Stomach (tissue), 9 donors: Measurements from ENCODE around the gene ACAD11. TPM values are rescaled to one million over a fixed set of nuclear protein-coding genes. Genes with fewer than 3 reads are reported as not detected.

Experiments
- DNase-seq, 2 donors: peaks; one replicate each; pipeline versions ENCODE4 v3.0.0 to v3.0.0-alpha.2; 2013 to 2019
- H3K27ac ChIP-seq, 5 donors: fragments of 200-600 bp in 4 of 5; sonication (generic) in 4 of 5; one replicate each; pipeline ENCODE4 v1.5.1; 2013 to 2019; ENCODE audit warnings: mild to moderate bottlenecking in 1 of 5, moderate library complexity in 1 of 5
- H3K27me3 ChIP-seq, 3 donors: fragments of 200-600 bp; sonication (generic); one replicate each; pipeline ENCODE4 v1.5.1; 2017 to 2019; ENCODE audit warnings: mixed run types in 1 of 3
- H3K36me3 ChIP-seq, 4 donors: fragments of 200-600 bp; sonication (generic); 1 replicate in 3 of 4; 2 replicates in 1 of 4; pipeline ENCODE4 v1.5.1; 2016 to 2019
- H3K4me1 ChIP-seq, 4 donors: fragments of 200-600 bp; sonication (generic); one replicate each; pipeline ENCODE4 v1.5.1; 2016 to 2019
- H3K4me3 ChIP-seq, 4 donors: fragments of 200-600 bp; sonication (generic) in 3 of 4; one replicate each; pipeline ENCODE4 v1.5.1; 2016 to 2019; ENCODE audit warnings: mild to moderate bottlenecking in 1 of 4
- H3K9me3 ChIP-seq, 4 donors: fragments of 200-600 bp; sonication (generic); one replicate each; pipeline ENCODE4 v1.5.1; 2016 to 2019
- EP300 ChIP-seq: sonication (generic); formaldehyde crosslinking; IDR thresholded peaks from one replicate; pipeline ENCODE4 v1.6.1; 2017; ENCODE audit warnings: antibody characterized with exemption
- POLR2A ChIP-seq, 4 donors: fragments of 450-650 bp; IDR thresholded peaks; one replicate each; pipeline ENCODE4 v1.6.1; 2016; ENCODE audit warnings: antibody characterized with exemption in 4 of 4, control low read depth in 2 of 4, mild to moderate bottlenecking in 1 of 4, moderate library complexity in 1 of 4
- POLR2AphosphoS5 ChIP-seq, 3 donors: sonication (generic); formaldehyde crosslinking; IDR thresholded peaks; one replicate each; pipeline ENCODE4 v1.6.1; 2016; ENCODE audit warnings: antibody characterized with exemption in 3 of 3
- WGBS, 5 donors: extraction: QIAGEN DNeasy Blood & Tissue Kit in 3 of 5; methylation state at CpG; one replicate each; pipeline versions ENCODE4 v1.1.5 to v1.1.7; 2013 to 2018; 5-methylcytosine and 5-hydroxymethylcytosine counted together
- intact Hi-C: fragments of 100-400 bp; cut with DNase I; formaldehyde crosslinking; loops from one replicate; pipeline ENCODE4 v1.15.1; 2023; ENCODE audit warnings: low total_unique reads
- polyA plus RNA-seq, 3 donors: library from polyadenylated mRNA; stranded (reverse); fragments of 200-250 nt; gene quantifications; one replicate each; pipeline ENCODE4 v1.2.3, GENCODE V29; 2013
- total RNA-seq, 5 donors: library from RNA; depleted of rRNA; stranded (reverse); fragments of >200 nt; gene quantifications; one replicate each; pipeline versions ENCODE4 v1.1.0 to v1.2.3, GENCODE V29; 2014 to 2016
- TF ChIP-seq, protein P1 (sequence below), 7 experiments: fragments of 450-650 bp in 4 of 7; fragments of 200-600 bp in 3 of 7; sonication (generic) in 3 of 7; IDR thresholded peaks; one replicate each; pipeline ENCODE4 v1.5.1; 2016 to 2019; ENCODE audit warnings: antibody characterized with exemption in 7 of 7, control low read depth in 2 of 7, mild to moderate bottlenecking in 1 of 7
- donor health status: healthy with polysubstance abuse.
- donor health status: Bipolar disorder and iron deficiency.
- donor health status: healthy.

Gene ACAD11
- total and polyA plus RNA-seq, 8 donors = 2.6 to 137 (median 26.2) TPM

DNA sequence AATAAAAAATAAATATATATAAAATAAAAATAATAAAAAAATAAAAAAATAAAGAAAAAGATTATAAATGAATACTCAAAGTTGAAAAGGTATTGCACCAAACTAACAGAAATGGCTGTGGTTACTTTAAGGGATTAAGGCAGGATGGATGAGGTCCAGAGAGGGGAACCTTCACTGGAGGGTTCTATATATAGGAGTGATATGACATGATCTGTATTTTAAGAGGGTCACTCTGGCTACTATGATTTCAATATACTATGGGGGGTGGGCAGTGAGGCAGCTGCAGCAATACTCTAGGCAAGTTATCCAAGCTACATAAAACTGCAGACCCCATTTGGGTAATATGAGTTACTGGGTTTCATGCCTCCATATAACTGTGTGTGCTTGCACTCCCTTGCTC lies 24.6 kb downstream of the ACAD11 start:
- no peak for TF ChIP-seq POLR2AphosphoS5 (IDR thresholded peaks at IDR 0.05)
- Histone ChIP-seq H3K9me3 (no peaks in the 10 kb centered on the region), H3K27ac (no peak overlapping the region), H3K36me3 (peaks cover 0 to 47% (median 31%) of the 10 kb centered on the region in 4 donors), H3K4me3 (no peak overlapping the region), H3K4me1 (no peaks in the 10 kb centered on the region), H3K27me3 (no peaks in the 10 kb centered on the region)
- DNase-seq = no peak
- intact Hi-C loops = no loop called here

- Histone ChIP-seq H3K36me3 (peaks cover 5 to 38% (median 32%) of the 10 kb centered on the region in 4 donors), H3K9me3 (no peaks in the 10 kb centered on the region), H3K27ac (no peak overlapping the region), H3K4me1 (no peaks in the 10 kb centered on the region), H3K4me3 (no peak overlapping the region), H3K27me3 (no peaks in the 10 kb centered on the region)
- TF ChIP-seq POLR2A (IDR thresholded peaks at IDR 0.05) (no peak), POLR2AphosphoS5 (IDR thresholded peaks at IDR 0.05) (no peak)
- 87 to 96% (median 93%) methylated on average over 7 of the region's 7 CpGs for WGBS, 5 donors
- no peak for DNase-seq
- intact Hi-C loops = no loop called here
These were observed 29.0 kb downstream of the ACAD11 start for GRCh38 chr3:132630612-132631011.

DNA sequence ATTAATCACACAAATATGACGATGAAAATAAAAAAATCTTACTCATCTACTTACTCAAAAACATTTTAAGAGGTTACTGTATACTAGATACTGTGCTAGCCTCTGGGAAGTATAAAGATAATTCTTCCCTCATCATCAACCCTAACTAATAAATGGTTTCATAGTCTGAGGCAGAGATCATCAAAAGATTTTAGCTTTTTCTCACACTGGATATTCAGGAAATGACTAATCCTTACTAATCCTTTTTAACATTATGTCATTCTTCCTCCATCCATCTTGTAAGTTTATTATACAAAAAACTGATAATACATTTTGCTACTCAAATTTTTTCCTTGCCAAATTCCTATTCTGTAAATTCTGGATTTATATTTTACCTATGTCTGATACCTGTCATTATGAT lies 29.7 kb downstream of the ACAD11 start:
- TF ChIP-seq POLR2A (IDR thresholded peaks at IDR 0.05) = no peak
- TF ChIP-seq, protein P1, sequence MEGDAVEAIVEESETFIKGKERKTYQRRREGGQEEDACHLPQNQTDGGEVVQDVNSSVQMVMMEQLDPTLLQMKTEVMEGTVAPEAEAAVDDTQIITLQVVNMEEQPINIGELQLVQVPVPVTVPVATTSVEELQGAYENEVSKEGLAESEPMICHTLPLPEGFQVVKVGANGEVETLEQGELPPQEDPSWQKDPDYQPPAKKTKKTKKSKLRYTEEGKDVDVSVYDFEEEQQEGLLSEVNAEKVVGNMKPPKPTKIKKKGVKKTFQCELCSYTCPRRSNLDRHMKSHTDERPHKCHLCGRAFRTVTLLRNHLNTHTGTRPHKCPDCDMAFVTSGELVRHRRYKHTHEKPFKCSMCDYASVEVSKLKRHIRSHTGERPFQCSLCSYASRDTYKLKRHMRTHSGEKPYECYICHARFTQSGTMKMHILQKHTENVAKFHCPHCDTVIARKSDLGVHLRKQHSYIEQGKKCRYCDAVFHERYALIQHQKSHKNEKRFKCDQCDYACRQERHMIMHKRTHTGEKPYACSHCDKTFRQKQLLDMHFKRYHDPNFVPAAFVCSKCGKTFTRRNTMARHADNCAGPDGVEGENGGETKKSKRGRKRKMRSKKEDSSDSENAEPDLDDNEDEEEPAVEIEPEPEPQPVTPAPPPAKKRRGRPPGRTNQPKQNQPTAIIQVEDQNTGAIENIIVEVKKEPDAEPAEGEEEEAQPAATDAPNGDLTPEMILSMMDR (IDR thresholded peaks at IDR 0.05) = no peak
- no peak for TF ChIP-seq POLR2AphosphoS5 (IDR thresholded peaks at IDR 0.05)
- no peak for TF ChIP-seq EP300
- intact Hi-C loops = no loop called here
- Histone ChIP-seq H3K4me3 (no peak overlapping the region), H3K36me3 (peaks cover 5 to 38% (median 33%) of the 10 kb centered on the region in 4 donors), H3K27me3 (no peaks in the 10 kb centered on the region), H3K27ac (no peak overlapping the region), H3K9me3 (no peaks in the 10 kb centered on the region), H3K4me1 (no peaks in the 10 kb centered on the region)
- no peak for DNase-seq
- 67 to 88% (median 77%) methylated on average over 1 of the region's 1 CpG for WGBS, 5 donors

DNA sequence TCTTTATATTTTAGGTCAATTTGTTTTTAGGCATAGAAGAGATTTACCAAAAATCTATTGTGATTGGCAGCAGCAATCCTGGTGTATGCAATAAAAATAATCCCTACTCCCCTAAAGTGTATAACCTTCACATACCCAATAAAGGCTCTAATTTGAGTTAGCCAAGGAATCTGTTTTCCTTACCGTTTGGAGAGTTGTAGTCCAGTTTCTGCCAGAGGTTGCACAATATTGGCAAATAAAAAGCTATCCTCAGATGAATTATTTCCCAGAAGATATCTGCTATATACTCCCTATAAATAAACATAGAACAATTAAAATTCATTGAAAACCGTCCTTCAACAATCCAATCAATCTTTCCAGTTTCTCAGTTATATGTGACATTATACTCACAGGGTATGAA lies 31.5 kb downstream of the ACAD11 start:
- peaks cover 5 to 47% (median 39%) of the 10 kb centered on the region in 4 donors for H3K36me3 ChIP-seq
- no peak for DNase-seq
- WGBS, 5 donors = 43 to 62% (median 55%) methylated on average over 2 of the region's 2 CpGs

DNA sequence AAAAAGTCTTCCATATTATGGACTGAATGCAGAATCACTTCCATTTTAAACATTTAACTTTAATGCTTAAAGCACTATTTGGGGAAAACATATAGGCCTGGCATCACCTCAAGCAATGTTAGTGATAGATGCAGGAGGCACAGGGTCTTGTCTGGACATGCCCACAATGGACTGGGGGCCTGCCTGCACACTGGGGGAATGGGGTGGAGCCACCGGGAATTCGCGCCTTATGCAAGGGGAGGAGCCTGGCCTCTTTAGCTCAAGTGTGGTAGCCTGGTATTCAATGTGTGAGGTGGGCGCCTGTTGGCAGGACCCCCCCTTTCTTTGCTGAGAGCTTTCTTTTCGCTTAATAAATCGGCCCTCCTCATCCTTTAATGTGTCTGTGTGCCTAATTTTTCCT lies 32.7 kb downstream of the ACAD11 start:
- H3K27me3 ChIP-seq = no peaks in the 10 kb centered on the region
- WGBS, 5 donors = 92 to 99% (median 97%) methylated on average over 6 of the region's 6 CpGs
- TF ChIP-seq POLR2A (IDR thresholded peaks at IDR 0.05) (no peak), EP300 (no peak), POLR2AphosphoS5 (IDR thresholded peaks at IDR 0.05) (no peak)
- TF ChIP-seq, protein P1 (IDR thresholded peaks at IDR 0.05) = no peak
- H3K36me3 ChIP-seq = peaks cover 5 to 47% (median 39%) of the 10 kb centered on the region in 4 donors
- H3K27ac ChIP-seq = no peak overlapping the region
- no peak for DNase-seq
- H3K4me1 ChIP-seq = no peaks in the 10 kb centered on the region
- intact Hi-C loops = no loop called here
- H3K9me3 ChIP-seq = no peaks in the 10 kb centered on the region
- H3K4me3 ChIP-seq = no peak overlapping the region

More for the DNA sequence above, 31.5 kb downstream of the ACAD11 start:
- Histone ChIP-seq H3K27me3 (no peaks in the 10 kb centered on the region), H3K4me3 (no peak overlapping the region), H3K4me1 (no peaks in the 10 kb centered on the region), H3K9me3 (no peaks in the 10 kb centered on the region), H3K27ac (no peak overlapping the region)
- no peak for TF ChIP-seq POLR2AphosphoS5 (IDR thresholded peaks at IDR 0.05)
- no peak for TF ChIP-seq POLR2A (IDR thresholded peaks at IDR 0.05)
- no peak for TF ChIP-seq EP300
- TF ChIP-seq, protein P1 (IDR thresholded peaks at IDR 0.05) = no peak
- intact Hi-C loops = no loop called here
